HEK293 (cell line): ENCODE data around the gene PARP6.

ENCODE experiments used
- CTCF ChIA-PET: fragments of 350-600 bp; formaldehyde crosslinking; extraction: SDS; loops from one replicate; lab custom pipeline; 2021; ENCODE audit warnings: antibody characterized with exemption; lab: Yijun Ruan, JAX
- POLR2A ChIA-PET: fragments of 300-600 bp; formaldehyde crosslinking; extraction: SDS; loops from one replicate; lab custom pipeline; 2020; ENCODE audit warnings: antibody characterized with exemption, inconsistent platforms; lab: Yijun Ruan, JAX
- H3K27ac ChIP-seq: fragments of 200-500 bp; sonication (Bioruptor generic); 2 replicates; pipeline ENCODE4 v1.5.1; 2014; ENCODE audit warnings: low read depth, low read length, control low read depth, inconsistent platforms; ENCODE audit errors: extremely low read depth
- H3K36me3 ChIP-seq, 2 experiments: fragments of 200-500 bp in 1 of 2; sonication (Bioruptor generic) in 1 of 2; 1 replicate in 1 of 2; 2 replicates in 1 of 2; pipeline ENCODE4 v1.5.1; 2014 to 2017; ENCODE audit warnings: inconsistent platforms in 2 of 2, low read length in 2 of 2; ENCODE audit not compliant: control insufficient read depth in 2 of 2, insufficient read depth in 1 of 2
- H3K4me1 ChIP-seq: fragments of 200-500 bp; sonication (Bioruptor generic); 2 replicates; pipeline ENCODE4 v1.5.1; 2014; ENCODE audit warnings: mild to moderate bottlenecking, low read length, inconsistent platforms; ENCODE audit not compliant: control insufficient read depth, insufficient read depth
- H3K4me3 ChIP-seq: 2 replicates; pipeline ENCODE4 v1.5.1; 2011; ENCODE audit warnings: low read depth, mild to moderate bottlenecking, control low read depth, low read length, moderate library complexity
- H3K9me3 ChIP-seq: fragments of 200-500 bp; sonication (Bioruptor generic); 2 replicates; pipeline ENCODE4 v1.5.1; 2014; ENCODE audit warnings: low read depth, low read length, inconsistent platforms; ENCODE audit not compliant: control insufficient read depth, insufficient read depth
- EGR2 ChIP-seq: fragments of 450-650 bp; formaldehyde crosslinking; IDR thresholded peaks from 2 replicates; pipeline ENCODE4 v1.5.1; 2016; ENCODE audit warnings: low read depth, missing biosample characterization, missing genetic modification characterization
- TCF7L2 ChIP-seq: IDR thresholded peaks from 2 replicates; pipeline ENCODE4 v1.6.1; 2011; ENCODE audit warnings: low read depth, mild to moderate bottlenecking, inconsistent platforms, low read length, moderate library complexity, borderline replicate concordance
- ZBTB48 ChIP-seq: fragments of 450-650 bp; formaldehyde crosslinking; IDR thresholded peaks from 2 replicates; pipeline ENCODE4 v1.5.1; 2016; ENCODE audit warnings: missing biosample characterization, missing genetic modification characterization
- ZFHX2 ChIP-seq: fragments of 450-650 bp; formaldehyde crosslinking; conservative IDR thresholded peaks from 2 replicates; pipeline ENCODE4 v1.5.1; 2016; ENCODE audit warnings: missing biosample characterization, missing genetic modification characterization
- ZNF214 ChIP-seq: fragments of 450-650 bp; formaldehyde crosslinking; IDR thresholded peaks from 2 replicates; pipeline ENCODE4 v1.5.1; 2017; ENCODE audit warnings: missing biosample characterization, mild to moderate bottlenecking, missing genetic modification characterization, borderline replicate concordance
- ZNF394 ChIP-seq: fragments of 450-650 bp; formaldehyde crosslinking; IDR thresholded peaks from 2 replicates; pipeline ENCODE4 v1.5.1; 2016; ENCODE audit warnings: missing biosample characterization, missing genetic modification characterization, mild to moderate bottlenecking, moderate library complexity, borderline replicate concordance
- ZNF544 ChIP-seq: fragments of 450-650 bp; formaldehyde crosslinking; IDR thresholded peaks from 2 replicates; pipeline ENCODE4 v1.5.0; 2017; ENCODE audit warnings: missing biosample characterization, missing genetic modification characterization
- ZSCAN16 ChIP-seq: fragments of 450-650 bp; formaldehyde crosslinking; IDR thresholded peaks from 2 replicates; pipeline ENCODE4 v1.5.1; 2016; ENCODE audit warnings: missing biosample characterization, missing genetic modification characterization
- ZSCAN30 ChIP-seq: fragments of 450-650 bp; IDR thresholded peaks from 2 replicates; pipeline ENCODE4 v1.5.1; 2018; ENCODE audit warnings: missing biosample characterization, mild to moderate bottlenecking, missing genetic modification characterization, moderate library complexity
- TF ChIP-seq, protein P1 (sequence below): fragments of 450-650 bp; formaldehyde crosslinking; IDR thresholded peaks from 2 replicates; pipeline ENCODE4 v1.5.1; 2016; ENCODE audit warnings: missing biosample characterization, missing genetic modification characterization
- TF ChIP-seq, protein P2 (sequence below): fragments of 450-650 bp; formaldehyde crosslinking; IDR thresholded peaks from 2 replicates; pipeline ENCODE4 v1.5.1; 2016; ENCODE audit warnings: missing biosample characterization, missing genetic modification characterization, borderline replicate concordance
- TF ChIP-seq, protein P3 (sequence below): fragments of 450-650 bp; formaldehyde crosslinking; IDR thresholded peaks from 2 replicates; pipeline ENCODE4 v1.5.1; 2017; ENCODE audit warnings: missing biosample characterization, missing genetic modification characterization
- TF ChIP-seq, protein P4 (sequence below): fragments of 450-650 bp; formaldehyde crosslinking; IDR thresholded peaks from 2 replicates; pipeline ENCODE4 v1.5.1; 2016; ENCODE audit warnings: missing biosample characterization, missing genetic modification characterization

PARP6 gene

DNA sequence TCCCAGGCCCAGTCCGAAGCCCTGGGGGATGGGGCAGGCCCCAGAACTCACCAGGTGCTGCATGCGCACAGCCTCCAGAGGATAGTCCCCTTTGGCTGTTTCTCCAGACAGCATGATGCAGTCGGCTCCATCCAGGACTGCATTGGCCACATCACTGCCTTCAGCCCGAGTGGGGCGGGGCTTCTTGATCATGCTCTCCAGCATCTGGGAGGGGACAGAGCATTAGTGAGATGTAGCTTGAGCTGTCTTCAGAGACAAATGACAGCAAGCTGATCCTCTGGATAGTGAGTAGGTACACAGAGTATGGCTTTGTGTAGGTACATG is 65.7 kb downstream of the PARP6 start:
- POLR2A ChIA-PET, result interaction anchor here (0.8 to 2.0 kb wide), 4 partner anchors 10 to 101 kb away, joined by 3 to 12 read pairs (median 4); partner anchors contain the start of gene PKM
- no peaks in the 10 kb centered on the region for H3K9me3 ChIP-seq
- TF ChIP-seq ZSCAN30 (tag by site-specific recombination), result no peak
- TF ChIP-seq, all 188 proteins: peak for 0
- Histone ChIP-seq H3K27ac (no peak overlapping the region), H3K4me3 (no peak overlapping the region), H3K36me3 (peaks cover 90 to 98% of the 10 kb centered on the region in 2 experiments), H3K4me1 (no peaks in the 10 kb centered on the region)
- CTCF ChIA-PET, result interaction anchor here (0.6 to 3.5 kb wide), 2 partner anchors 20 to 527 kb away, joined by 4 to 12 read pairs; no protein-coding TSS in a partner anchor

DNA sequence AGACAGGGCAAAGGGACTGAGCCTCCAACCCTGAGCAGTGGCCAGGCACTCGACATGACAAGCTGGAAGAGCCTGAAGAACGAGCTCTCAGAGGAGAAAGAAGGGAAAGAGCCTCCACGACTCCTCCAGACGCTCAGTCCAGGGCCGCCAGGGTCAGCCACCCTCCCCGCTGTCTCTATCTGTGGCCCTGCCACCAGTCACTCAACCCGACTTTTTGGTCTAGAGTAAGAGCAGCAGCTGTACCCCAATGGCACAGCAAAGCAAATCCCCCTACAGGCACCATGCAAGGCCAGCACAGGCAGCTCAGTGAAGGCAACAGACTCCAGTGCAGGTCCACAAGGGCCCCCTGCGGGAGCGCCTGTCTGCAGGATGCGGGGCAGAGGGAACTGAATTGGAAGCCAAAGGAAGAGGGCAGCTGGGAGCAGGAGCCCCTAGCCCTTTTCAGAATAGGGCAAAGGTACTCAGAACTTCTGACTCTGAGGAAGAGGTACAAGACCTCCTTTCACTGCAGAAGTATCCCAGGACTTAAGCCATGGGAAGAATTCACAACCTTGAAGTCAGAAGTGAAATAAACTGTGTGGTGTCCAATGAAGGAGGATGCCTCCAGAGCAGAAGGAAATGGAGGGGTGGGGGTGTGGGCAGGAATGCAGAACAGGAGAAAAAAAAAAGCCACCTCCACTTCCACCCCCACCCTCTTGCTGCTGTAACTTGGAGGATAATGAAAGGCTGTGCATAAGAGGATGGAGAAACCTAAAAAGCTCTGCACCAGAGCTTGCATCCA is 66.3 kb downstream of the PARP6 start:
- CTCF ChIA-PET, result interaction anchor here (3.5 kb wide), 1 partner anchor 21 kb away, joined by 12 read pairs; no protein-coding TSS in a partner anchor
- H3K9me3 ChIP-seq, result no peaks in the 10 kb centered on the region
- no peaks in the 10 kb centered on the region for H3K4me1 ChIP-seq
- H3K27ac ChIP-seq, result no peak overlapping the region
- POLR2A ChIA-PET, result interaction anchor here (0.8 to 1.4 kb wide), 6 partner anchors 11 to 102 kb away, joined by 3 to 8 read pairs (median 3); partner anchors contain the start of gene PKM
- H3K4me3 ChIP-seq, result no peak overlapping the region
- peaks cover 90 to 98% of the 10 kb centered on the region in 2 experiments for H3K36me3 ChIP-seq
- peak; percentile 56 for TF ChIP-seq ZFHX2 (tag by site-specific recombination)
- TF ChIP-seq ZNF214 (tag by site-specific recombination), result no peak
- TF ChIP-seq, protein P1, sequence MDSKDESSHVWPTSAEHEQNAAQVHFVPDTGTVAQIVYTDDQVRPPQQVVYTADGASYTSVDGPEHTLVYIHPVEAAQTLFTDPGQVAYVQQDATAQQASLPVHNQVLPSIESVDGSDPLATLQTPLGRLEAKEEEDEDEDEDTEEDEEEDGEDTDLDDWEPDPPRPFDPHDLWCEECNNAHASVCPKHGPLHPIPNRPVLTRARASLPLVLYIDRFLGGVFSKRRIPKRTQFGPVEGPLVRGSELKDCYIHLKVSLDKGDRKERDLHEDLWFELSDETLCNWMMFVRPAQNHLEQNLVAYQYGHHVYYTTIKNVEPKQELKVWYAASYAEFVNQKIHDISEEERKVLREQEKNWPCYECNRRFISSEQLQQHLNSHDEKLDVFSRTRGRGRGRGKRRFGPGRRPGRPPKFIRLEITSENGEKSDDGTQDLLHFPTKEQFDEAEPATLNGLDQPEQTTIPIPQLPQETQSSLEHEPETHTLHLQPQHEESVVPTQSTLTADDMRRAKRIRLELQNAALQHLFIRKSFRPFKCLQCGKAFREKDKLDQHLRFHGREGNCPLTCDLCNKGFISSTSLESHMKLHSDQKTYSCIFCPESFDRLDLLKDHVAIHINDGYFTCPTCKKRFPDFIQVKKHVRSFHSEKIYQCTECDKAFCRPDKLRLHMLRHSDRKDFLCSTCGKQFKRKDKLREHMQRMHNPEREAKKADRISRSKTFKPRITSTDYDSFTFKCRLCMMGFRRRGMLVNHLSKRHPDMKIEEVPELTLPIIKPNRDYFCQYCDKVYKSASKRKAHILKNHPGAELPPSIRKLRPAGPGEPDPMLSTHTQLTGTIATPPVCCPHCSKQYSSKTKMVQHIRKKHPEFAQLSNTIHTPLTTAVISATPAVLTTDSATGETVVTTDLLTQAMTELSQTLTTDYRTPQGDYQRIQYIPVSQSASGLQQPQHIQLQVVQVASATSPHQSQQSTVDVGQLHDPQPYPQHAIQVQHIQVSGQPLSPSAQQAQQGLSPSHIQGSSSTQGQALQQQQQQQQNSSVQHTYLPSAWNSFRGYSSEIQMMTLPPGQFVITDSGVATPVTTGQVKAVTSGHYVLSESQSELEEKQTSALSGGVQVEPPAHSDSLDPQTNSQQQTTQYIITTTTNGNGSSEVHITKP (tag by site-specific recombination), result no peak
- peak; percentile 69; the same call in 1 of the 2 replicates for TF ChIP-seq EGR2 (tag by site-specific recombination)
- no peak for TF ChIP-seq ZSCAN16 (tag by site-specific recombination)
- TF ChIP-seq TCF7L2, result no peak
- TF ChIP-seq ZNF544 (tag by site-specific recombination), result no peak
- TF ChIP-seq, protein P2, sequence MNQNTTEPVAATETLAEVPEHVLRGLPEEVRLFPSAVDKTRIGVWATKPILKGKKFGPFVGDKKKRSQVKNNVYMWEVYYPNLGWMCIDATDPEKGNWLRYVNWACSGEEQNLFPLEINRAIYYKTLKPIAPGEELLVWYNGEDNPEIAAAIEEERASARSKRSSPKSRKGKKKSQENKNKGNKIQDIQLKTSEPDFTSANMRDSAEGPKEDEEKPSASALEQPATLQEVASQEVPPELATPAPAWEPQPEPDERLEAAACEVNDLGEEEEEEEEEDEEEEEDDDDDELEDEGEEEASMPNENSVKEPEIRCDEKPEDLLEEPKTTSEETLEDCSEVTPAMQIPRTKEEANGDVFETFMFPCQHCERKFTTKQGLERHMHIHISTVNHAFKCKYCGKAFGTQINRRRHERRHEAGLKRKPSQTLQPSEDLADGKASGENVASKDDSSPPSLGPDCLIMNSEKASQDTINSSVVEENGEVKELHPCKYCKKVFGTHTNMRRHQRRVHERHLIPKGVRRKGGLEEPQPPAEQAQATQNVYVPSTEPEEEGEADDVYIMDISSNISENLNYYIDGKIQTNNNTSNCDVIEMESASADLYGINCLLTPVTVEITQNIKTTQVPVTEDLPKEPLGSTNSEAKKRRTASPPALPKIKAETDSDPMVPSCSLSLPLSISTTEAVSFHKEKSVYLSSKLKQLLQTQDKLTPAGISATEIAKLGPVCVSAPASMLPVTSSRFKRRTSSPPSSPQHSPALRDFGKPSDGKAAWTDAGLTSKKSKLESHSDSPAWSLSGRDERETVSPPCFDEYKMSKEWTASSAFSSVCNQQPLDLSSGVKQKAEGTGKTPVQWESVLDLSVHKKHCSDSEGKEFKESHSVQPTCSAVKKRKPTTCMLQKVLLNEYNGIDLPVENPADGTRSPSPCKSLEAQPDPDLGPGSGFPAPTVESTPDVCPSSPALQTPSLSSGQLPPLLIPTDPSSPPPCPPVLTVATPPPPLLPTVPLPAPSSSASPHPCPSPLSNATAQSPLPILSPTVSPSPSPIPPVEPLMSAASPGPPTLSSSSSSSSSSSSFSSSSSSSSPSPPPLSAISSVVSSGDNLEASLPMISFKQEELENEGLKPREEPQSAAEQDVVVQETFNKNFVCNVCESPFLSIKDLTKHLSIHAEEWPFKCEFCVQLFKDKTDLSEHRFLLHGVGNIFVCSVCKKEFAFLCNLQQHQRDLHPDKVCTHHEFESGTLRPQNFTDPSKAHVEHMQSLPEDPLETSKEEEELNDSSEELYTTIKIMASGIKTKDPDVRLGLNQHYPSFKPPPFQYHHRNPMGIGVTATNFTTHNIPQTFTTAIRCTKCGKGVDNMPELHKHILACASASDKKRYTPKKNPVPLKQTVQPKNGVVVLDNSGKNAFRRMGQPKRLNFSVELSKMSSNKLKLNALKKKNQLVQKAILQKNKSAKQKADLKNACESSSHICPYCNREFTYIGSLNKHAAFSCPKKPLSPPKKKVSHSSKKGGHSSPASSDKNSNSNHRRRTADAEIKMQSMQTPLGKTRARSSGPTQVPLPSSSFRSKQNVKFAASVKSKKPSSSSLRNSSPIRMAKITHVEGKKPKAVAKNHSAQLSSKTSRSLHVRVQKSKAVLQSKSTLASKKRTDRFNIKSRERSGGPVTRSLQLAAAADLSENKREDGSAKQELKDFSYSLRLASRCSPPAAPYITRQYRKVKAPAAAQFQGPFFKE (tag by site-specific recombination), result no peak
- TF ChIP-seq ZBTB48 (tag by site-specific recombination), result no peak
- TF ChIP-seq ZNF394 (tag by site-specific recombination), result no peak
- TF ChIP-seq, protein P3, sequence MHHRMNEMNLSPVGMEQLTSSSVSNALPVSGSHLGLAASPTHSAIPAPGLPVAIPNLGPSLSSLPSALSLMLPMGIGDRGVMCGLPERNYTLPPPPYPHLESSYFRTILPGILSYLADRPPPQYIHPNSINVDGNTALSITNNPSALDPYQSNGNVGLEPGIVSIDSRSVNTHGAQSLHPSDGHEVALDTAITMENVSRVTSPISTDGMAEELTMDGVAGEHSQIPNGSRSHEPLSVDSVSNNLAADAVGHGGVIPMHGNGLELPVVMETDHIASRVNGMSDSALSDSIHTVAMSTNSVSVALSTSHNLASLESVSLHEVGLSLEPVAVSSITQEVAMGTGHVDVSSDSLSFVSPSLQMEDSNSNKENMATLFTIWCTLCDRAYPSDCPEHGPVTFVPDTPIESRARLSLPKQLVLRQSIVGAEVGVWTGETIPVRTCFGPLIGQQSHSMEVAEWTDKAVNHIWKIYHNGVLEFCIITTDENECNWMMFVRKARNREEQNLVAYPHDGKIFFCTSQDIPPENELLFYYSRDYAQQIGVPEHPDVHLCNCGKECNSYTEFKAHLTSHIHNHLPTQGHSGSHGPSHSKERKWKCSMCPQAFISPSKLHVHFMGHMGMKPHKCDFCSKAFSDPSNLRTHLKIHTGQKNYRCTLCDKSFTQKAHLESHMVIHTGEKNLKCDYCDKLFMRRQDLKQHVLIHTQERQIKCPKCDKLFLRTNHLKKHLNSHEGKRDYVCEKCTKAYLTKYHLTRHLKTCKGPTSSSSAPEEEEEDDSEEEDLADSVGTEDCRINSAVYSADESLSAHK (tag by site-specific recombination), result no peak
- TF ChIP-seq, protein P4, sequence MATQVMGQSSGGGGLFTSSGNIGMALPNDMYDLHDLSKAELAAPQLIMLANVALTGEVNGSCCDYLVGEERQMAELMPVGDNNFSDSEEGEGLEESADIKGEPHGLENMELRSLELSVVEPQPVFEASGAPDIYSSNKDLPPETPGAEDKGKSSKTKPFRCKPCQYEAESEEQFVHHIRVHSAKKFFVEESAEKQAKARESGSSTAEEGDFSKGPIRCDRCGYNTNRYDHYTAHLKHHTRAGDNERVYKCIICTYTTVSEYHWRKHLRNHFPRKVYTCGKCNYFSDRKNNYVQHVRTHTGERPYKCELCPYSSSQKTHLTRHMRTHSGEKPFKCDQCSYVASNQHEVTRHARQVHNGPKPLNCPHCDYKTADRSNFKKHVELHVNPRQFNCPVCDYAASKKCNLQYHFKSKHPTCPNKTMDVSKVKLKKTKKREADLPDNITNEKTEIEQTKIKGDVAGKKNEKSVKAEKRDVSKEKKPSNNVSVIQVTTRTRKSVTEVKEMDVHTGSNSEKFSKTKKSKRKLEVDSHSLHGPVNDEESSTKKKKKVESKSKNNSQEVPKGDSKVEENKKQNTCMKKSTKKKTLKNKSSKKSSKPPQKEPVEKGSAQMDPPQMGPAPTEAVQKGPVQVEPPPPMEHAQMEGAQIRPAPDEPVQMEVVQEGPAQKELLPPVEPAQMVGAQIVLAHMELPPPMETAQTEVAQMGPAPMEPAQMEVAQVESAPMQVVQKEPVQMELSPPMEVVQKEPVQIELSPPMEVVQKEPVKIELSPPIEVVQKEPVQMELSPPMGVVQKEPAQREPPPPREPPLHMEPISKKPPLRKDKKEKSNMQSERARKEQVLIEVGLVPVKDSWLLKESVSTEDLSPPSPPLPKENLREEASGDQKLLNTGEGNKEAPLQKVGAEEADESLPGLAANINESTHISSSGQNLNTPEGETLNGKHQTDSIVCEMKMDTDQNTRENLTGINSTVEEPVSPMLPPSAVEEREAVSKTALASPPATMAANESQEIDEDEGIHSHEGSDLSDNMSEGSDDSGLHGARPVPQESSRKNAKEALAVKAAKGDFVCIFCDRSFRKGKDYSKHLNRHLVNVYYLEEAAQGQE, result no peak
